ENCODE data around the gene CYP4B1.

The CYP4B1 gene

GRCh38 chr1:46811053-46811452 is 12.2 kb downstream of the CYP4B1 start (continued):
- no peak for TF ChIP-seq ZNF692 (tag by site-specific recombination; IDR thresholded peaks at IDR 0.05)

GRCh38 chr1:46812065-46812963 is 13.5 kb downstream of the CYP4B1 start:
- CTCF ChIA-PET = interaction anchor here (0.9 kb wide), 1 partner anchor 11 kb away, joined by 3 read pairs; no protein-coding TSS in a partner anchor
- POLR2A ChIA-PET = no interaction called here
- no peaks in the 10 kb centered on the region for H3K4me1 ChIP-seq (ENCODE audit: control insufficient read depth, insufficient read depth, low read length)

GRCh38 chr1:46812996-46813857 is 14.4 kb downstream of the CYP4B1 start:
- Histone ChIP-seq H3K4me3 (ENCODE audit: low read depth, low read length) (no peak overlapping the region), H3K9me3 (ENCODE audit: control insufficient read depth, insufficient read depth, low read depth, low read length) (no peaks in the 10 kb centered on the region), H3K4me1 (ENCODE audit: control insufficient read depth, insufficient read depth, low read length) (no peaks in the 10 kb centered on the region), H3K27ac (ENCODE audit: extremely low read depth, low read depth, low read length) (no peak overlapping the region), H3K36me3 (ENCODE audit: control insufficient read depth in 2 of 2, insufficient read depth in 1 of 2, low read length in 2 of 2) (no peaks in the 10 kb centered on the region)
- TF ChIP-seq ZNF404 (tag by site-specific recombination; IDR thresholded peaks at IDR 0.05) = no peak
- no peak for TF ChIP-seq PRDM10 (tag by site-specific recombination; IDR thresholded peaks at IDR 0.05)
- no peak for TF ChIP-seq GLIS2 (tag by site-specific recombination; IDR thresholded peaks at IDR 0.05)
- no peak for TF ChIP-seq ZNF645 (tag by site-specific recombination; IDR thresholded peaks at IDR 0.05)
- no peak for TF ChIP-seq PRDM6 (tag by site-specific recombination; IDR thresholded peaks at IDR 0.05)
- no peak for TF ChIP-seq ZBTB20 (tag by site-specific recombination; IDR thresholded peaks at IDR 0.05)
- no peak for TF ChIP-seq ZNF350 (tag by site-specific recombination; IDR thresholded peaks at IDR 0.05)
- TF ChIP-seq ZXDB (tag by site-specific recombination; IDR thresholded peaks at IDR 0.05) = no peak
- no peak for TF ChIP-seq ZNF211 (tag by site-specific recombination; IDR thresholded peaks at IDR 0.05; ENCODE audit: low read depth)
- ChIA-PET CTCF (interaction anchor here (0.5 to 0.9 kb wide), 2 partner anchors 12 to 354 kb away, joined by 3 read pairs; no protein-coding TSS in a partner anchor), POLR2A (no interaction called here)

More at GRCh38 chr1:46812065-46812963, 13.5 kb downstream of the CYP4B1 start:
- H3K36me3 ChIP-seq (ENCODE audit: control insufficient read depth in 2 of 2, insufficient read depth in 1 of 2, low read length in 2 of 2) = no peaks in the 10 kb centered on the region
- H3K9me3 ChIP-seq (ENCODE audit: control insufficient read depth, insufficient read depth, low read depth, low read length) = no peaks in the 10 kb centered on the region
- TF ChIP-seq ZNF707 (tag by site-specific recombination; IDR thresholded peaks at IDR 0.05) (no peak), ZIC2 (tag by site-specific recombination; IDR thresholded peaks at IDR 0.05) (peak; percentile 82)
- H3K4me3 ChIP-seq (ENCODE audit: low read depth, low read length) = no peak overlapping the region
- H3K27ac ChIP-seq (ENCODE audit: extremely low read depth, low read depth, low read length) = no peak overlapping the region

All from HEK293 (cell line).